Right atrium auricular region (tissue), 2 donors: ENCODE measurements around the gene HEY2. TPM values are rescaled to one million over a fixed set of nuclear protein-coding genes. Genes with fewer than 3 reads are reported as not detected.

ENCODE experiments used
- DNase-seq: peaks from one replicate; pipeline ENCODE4 v3.0.0-alpha.2; 2019; ENCODE audit warnings: low spot score
- H3K27ac ChIP-seq, 2 donors: fragments of 200-600 bp; sonication (generic); 1 replicate in 1 of 2; 2 replicates in 1 of 2; pipeline ENCODE4 v1.5.1; 2016 to 2019
- H3K27me3 ChIP-seq, 2 donors: fragments of 200-600 bp; sonication (generic); one replicate each; pipeline versions ENCODE4 v1.5.1 to v1.6.0; 2017 to 2019
- H3K36me3 ChIP-seq: fragments of 200-600 bp; sonication (generic); one replicate; pipeline ENCODE4 v1.5.1; 2016
- H3K4me1 ChIP-seq, 2 donors: fragments of 200-600 bp; sonication (generic); one replicate each; pipeline versions ENCODE4 v1.5.1 to v1.6.0; 2017 to 2019
- H3K4me3 ChIP-seq, 2 donors: fragments of 200-600 bp; sonication (generic); 1 replicate in 1 of 2; 2 replicates in 1 of 2; pipeline ENCODE4 v1.5.1; 2017 to 2019; ENCODE audit warnings: mild to moderate bottlenecking in 1 of 2, moderate library complexity in 1 of 2
- H3K9me3 ChIP-seq, 2 donors: fragments of 200-600 bp; sonication (generic); one replicate each; pipeline ENCODE4 v1.5.1; 2019
- CTCF ChIP-seq, 2 donors: fragments of 200-600 bp; sonication (generic); IDR thresholded peaks; one replicate each; pipeline ENCODE4 v1.5.1; 2019; ENCODE audit warnings: antibody characterized with exemption in 2 of 2
- total RNA-seq, 2 donors: library from RNA; depleted of rRNA; stranded (reverse); fragments of >200 nt; gene quantifications; one replicate each; pipeline ENCODE4 v1.1.0, GENCODE V29; 2016

The HEY2 gene
- total RNA-seq, 2 donors from 2014 or later: 1.8 to 2.7 TPM

DNA sequence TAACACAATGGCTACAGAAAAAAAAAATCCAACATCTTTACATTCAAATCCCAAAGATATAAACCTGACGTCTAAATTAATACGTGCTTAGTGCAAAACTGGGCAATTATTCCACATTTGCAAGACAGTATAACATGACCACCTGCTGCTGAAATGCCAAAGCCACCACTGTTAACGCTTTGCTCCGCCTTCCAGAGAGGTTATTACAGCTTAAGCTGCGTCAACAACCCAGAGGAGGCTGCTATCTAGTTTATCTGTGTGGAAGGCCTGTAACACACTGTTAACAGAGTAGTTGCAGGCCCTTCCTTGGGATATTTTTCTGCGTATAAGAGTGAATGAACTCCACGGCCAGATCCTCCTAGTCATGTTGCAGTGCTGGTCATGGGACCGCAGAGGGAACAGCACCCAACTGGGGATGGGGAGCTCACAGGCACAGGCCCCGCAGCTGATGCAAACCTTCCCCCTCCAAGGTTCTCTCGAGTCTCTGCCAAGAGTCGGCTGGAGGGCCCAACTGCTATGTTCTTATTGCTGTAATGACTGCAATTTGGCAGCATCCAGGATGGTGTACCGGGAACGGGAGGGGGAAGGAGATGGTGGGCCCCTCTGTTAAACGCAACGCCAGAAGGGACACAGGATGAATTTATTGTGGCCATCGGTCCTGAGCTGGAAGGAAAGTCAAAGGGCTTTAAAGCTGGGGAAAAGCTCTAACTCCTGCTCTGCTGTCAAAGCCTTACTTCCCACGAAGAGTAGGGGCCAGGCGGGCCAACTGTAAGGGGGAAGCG is 40.3 kb downstream of the HEY2 start:
- Histone ChIP-seq H3K4me1 (peaks cover 0 to 34% of the 10 kb centered on the region in 2 donors), H3K27ac (peak overlapping the region; percentile 95), H3K27me3 (no peaks in the 10 kb centered on the region), H3K9me3 (no peaks in the 10 kb centered on the region), H3K4me3 (peak overlapping the region; percentile 60 to 85), H3K36me3 (no peaks in the 10 kb centered on the region)
- TF ChIP-seq CTCF (IDR thresholded peaks at IDR 0.05): no peak
- no peak for DNase-seq

DNA sequence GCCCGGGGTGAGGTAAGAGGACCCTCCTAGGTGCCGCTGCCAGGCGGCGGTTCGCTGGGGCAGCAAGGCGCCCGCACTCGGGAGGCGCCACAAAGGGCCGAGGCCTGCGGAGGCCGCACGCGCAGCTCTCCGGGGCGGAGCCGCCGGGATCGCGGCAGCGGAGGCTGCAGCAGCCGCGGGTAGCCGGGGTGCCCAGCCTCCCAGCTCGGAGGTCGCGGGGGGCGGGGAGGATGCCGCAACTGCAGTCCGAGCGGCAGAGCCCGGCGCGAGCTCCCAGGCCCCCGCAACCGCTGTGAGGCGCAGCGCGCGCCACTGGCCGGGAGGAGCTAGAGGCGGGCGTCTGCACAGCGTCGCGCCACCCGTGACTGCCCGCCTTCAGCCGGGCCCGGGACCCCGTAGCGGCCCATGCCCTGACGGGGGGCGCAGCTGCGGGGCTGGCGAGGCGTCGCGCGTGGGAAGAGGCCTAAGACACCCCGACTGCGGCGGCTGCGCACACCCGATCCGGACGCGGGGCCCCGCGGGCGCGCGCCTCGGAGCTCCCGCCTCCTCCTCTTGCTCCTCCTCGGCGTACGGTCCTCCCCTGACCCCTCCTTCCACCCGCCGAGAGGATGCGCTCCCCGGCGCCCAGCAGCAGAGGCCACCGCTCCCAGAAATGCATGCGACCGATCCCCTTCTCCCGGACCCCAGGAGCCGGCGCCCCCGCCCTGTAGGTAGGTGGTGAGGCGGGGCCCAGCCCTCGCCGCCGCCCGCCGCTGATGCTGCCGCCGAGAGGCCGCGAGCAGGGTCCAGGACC is 41.1 kb downstream of the HEY2 start, which contains the start of gene NCOA7:
Gene NCOA7, plus strand, starts transcription at position 603 of the 793 bp plus-strand sequence. CDS start 24,395 bp downstream, outside the sequence.
- peak; percentile 70 for DNase-seq
- Histone ChIP-seq H3K4me1 (peaks cover 0 to 42% of the 10 kb centered on the region in 2 donors), H3K4me3 (peak within 1 kb of the TSS; percentile 60 to 85), H3K27me3 (no peaks in the 10 kb centered on the region), H3K9me3 (no peaks in the 10 kb centered on the region), H3K36me3 (no peaks in the 10 kb centered on the region), H3K27ac (peak within 1 kb of the TSS; percentile 95)
- peak in 1 of 2 donors; percentile 49 for TF ChIP-seq CTCF (IDR thresholded peaks at IDR 0.05)

- no peaks in the 10 kb centered on the region for H3K36me3 ChIP-seq
- peak overlapping the region; percentile 95 for H3K27ac ChIP-seq
- peak; percentile 38 to 65 for TF ChIP-seq CTCF (IDR thresholded peaks at IDR 0.05)
- DNase-seq: peak; percentile 76
- peak overlapping the region; percentile 60 to 85 for H3K4me3 ChIP-seq
- H3K4me1 ChIP-seq: peaks cover 0 to 45% of the 10 kb centered on the region in 2 donors
- no peaks in the 10 kb centered on the region for H3K9me3 ChIP-seq
- no peaks in the 10 kb centered on the region for H3K27me3 ChIP-seq
Measured at GRCh38 chr6:125791151-125791819, 41.9 kb downstream of the HEY2 start.

DNA sequence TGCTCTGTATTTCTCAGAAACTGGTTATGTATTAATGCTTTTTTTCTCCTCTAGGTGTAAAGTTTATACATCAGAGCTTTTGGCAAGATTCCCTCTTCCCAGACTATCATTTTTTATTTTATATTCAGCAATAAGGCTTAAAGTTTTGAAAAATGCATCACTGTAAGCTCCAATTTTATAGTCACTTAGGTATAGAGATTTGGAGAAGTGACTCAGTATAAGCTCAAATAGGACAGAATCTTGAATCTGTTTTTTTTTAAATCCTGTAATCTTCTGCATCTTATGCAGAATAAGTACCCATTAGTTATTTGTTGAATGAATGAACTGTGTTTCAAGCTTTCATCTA is 42.4 kb downstream of the HEY2 start:
- H3K27ac ChIP-seq: peak overlapping the region; percentile 95
- H3K9me3 ChIP-seq: no peaks in the 10 kb centered on the region
- no peak for TF ChIP-seq CTCF (IDR thresholded peaks at IDR 0.05)
- no peak for DNase-seq
- H3K36me3 ChIP-seq: no peaks in the 10 kb centered on the region
- peaks cover 0 to 45% of the 10 kb centered on the region in 2 donors for H3K4me1 ChIP-seq
- H3K4me3 ChIP-seq: peak overlapping the region; percentile 60 to 85
- H3K27me3 ChIP-seq: no peaks in the 10 kb centered on the region

GRCh38 chr6:125792172-125792571 is 42.7 kb downstream of the HEY2 start:
- Histone ChIP-seq H3K4me3 (peak overlapping the region in 1 of 2 donors; percentile 85), H3K4me1 (peaks cover 0 to 45% of the 10 kb centered on the region in 2 donors), H3K27ac (peak overlapping the region; percentile 95), H3K27me3 (no peaks in the 10 kb centered on the region), H3K9me3 (no peaks in the 10 kb centered on the region), H3K36me3 (no peaks in the 10 kb centered on the region)
- DNase-seq: no peak
- TF ChIP-seq CTCF (IDR thresholded peaks at IDR 0.05): no peak
